HG03354 (cell line): ENCODE data around the gene TBX18.
A peak's percentile ranks its signal among the peaks of the same experiment; 100 is the strongest.

Experiments used
- ATAC-seq: cut with Tn5 transposase; IDR thresholded peaks from one replicate; pipeline ENCODE4 v1.9.1; 2021; ENCODE audit warnings: mild to moderate bottlenecking; ENCODE audit not compliant: unreplicated experiment, poor library complexity, severe bottlenecking

Gene TBX18

DNA sequence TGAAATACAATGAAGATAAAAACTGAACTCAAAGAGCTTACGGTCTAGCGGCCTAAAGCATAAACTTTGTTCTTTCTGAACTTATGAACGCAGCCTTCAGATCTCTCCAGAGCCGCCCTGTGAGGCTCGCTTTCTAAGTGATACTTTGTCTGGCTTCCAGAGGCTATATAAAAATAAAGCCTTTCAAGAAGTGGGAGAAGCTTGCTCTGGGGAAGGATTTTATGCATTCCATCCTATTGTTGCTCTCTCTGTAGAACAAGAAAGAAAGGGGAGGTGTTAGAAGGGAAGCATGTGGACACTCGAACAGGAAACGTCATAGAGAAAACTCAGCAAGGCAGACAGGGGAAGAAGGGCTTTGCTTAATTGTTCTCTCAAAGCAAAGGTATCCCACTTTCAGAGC lies 77.0 kb downstream of the TBX18 start:
- ATAC-seq, result no peak

- ATAC-seq, result peak; percentile 76
Observed at GRCh38 chr6:84685983-84686584, 78.3 kb downstream of the TBX18 start.

DNA sequence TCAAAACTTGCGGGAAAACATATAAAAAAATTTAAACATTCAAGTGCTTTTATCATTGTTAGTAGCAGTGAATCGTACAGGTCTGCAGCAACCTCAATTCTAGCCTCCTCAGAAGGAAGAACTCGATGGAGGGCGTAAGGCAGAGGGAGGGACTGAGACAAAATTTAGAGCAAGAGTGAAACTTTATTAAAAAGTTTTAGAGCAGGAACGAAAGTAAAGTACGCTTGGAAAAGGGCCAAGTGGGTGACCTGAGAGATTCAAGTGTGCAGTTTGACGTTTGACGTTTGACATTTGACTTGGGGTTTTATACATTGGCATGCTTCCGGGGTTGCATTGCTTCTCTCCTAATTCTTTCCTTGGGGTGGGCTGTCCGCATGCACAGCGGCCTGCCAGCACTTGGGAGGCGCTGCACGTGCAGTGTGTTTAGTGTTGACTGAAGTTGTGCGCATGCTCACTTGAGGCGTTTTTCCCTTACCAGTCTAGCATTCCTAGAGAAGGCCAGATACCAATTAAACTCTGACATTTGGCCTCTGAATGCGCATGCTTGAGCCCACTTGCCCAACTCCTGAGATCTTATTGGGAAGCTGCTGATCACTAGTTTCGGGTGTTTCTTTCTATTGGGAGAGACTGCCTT lies 82.6 kb downstream of the TBX18 start:
- no peak for ATAC-seq

GRCh38 chr6:84675651-84676050 lies 88.7 kb downstream of the TBX18 start:
- ATAC-seq, result no peak

DNA sequence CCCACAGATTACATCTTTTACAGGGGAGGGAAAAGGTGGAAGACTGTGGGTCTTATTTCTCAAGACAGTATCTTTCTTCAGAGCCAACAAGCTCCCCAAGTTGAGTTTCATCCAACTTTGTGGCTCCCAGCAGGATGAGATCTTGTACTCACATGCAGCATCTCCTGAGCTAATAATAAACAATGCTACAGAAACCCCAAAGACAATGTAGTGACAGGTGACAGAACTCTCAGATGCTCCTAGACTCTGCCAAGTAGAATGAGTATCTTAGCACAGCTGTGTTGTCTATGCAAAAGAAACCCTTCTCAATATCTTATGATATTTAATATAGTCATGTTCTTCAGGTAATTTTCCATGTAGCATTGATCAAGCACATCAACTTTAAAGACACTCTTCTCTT lies 90.0 kb downstream of the TBX18 start:
- ATAC-seq, result no peak

DNA sequence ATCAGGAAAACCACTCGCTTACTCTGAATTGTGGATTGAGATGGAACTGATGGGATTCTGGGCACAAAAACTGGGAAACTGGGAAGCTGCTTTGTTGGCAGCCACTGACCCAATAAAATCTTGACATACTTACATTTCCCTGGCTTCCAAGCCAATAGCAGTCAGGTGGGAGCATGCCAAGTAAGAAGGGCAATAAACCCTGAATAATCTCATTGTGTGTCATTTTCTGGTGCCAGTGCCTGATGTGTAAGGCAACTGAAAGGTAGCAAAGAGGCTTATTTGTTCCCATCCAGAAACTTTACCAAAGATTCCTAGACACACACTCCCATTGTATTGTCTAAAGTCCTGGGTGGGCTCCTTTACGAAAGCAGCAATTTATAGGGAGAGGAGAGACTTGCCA lies 93.2 kb downstream of the TBX18 start:
- ATAC-seq, result no peak

DNA sequence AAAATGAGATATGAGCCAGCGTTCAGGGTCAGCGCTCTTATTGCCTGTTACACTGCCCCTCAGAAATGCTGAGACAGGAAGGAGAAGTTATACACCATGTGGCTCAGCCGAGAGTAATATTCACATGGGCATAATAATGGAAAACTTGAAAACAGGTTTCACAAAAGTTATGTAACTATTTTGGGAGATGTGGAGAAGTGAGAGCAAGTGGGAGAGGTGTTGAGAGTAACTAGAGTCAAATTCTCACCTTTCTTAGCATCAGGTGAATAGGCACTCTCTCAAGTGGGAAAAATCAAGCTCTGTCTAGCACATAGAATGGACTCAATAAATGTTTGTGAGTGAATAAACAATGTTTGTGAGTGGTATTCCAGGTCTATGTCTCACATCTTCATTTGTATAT lies 94.5 kb downstream of the TBX18 start:
- ATAC-seq, result no peak

- no peak for ATAC-seq
Observed at GRCh38 chr6:84667252-84668213, 96.9 kb downstream of the TBX18 start.

- no peak for ATAC-seq
Observed at GRCh38 chr6:84665401-84665800, 99.0 kb downstream of the TBX18 start.

DNA sequence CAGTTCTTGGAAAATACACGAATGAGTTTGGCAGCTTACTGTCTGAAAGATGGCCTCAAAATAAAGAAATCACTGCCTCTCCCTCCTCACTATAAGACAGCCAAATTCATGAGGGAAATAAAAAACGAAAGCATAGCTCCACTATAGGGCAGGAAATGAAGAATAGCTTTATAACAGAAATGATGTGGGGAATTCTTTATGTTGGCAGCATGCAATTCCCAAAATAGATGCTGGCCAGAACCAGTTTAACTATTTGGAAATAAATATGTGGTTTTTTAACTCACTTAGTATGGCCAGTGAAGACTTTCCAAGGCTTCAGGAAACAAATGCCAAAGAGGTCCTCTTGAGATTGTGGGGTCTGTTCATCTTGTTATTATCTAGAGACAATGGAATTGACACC lies 100.5 kb downstream of the TBX18 start:
- no peak for ATAC-seq

DNA sequence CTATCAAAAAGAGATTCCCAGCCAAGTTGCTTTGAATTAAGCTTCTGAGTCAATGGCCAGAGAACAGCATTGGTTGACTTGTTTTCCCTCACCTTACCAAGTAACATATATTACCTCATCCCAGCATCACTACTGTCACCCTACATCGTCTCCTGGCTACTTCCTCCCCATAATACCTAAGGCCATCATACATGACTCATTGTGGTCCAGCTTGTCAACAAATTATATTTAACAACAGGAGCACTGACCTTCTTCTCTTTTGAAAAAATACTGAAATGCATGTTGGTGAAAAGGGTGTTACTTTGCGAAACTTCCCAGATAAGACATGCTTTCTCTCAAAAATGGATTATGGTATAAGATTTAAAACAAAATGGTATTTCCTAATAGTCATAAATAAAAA lies 106.9 kb downstream of the TBX18 start:
- no peak for ATAC-seq

DNA sequence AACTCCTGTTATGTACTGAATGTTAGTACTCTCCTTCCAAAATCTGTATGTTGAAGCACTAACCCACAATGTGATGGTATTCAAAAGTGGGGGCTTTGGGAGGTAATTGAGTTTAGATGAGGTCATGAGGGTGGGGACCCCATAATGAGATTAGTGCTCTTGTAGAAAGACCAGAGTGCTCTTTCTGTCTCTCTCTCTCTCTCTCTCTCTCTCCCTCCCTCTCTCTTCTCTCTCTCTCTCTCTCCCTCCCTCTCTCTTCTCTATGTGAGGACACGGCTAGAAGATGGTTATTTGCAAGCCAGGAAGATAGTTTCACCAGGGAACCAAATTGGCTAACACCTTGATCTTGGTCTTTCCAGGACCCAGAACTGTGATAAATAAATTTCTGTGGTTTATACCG lies 107.4 kb downstream of the TBX18 start:
- no peak for ATAC-seq

- no peak for ATAC-seq
Observed at GRCh38 chr6:84653027-84653551, 111.3 kb downstream of the TBX18 start.

DNA sequence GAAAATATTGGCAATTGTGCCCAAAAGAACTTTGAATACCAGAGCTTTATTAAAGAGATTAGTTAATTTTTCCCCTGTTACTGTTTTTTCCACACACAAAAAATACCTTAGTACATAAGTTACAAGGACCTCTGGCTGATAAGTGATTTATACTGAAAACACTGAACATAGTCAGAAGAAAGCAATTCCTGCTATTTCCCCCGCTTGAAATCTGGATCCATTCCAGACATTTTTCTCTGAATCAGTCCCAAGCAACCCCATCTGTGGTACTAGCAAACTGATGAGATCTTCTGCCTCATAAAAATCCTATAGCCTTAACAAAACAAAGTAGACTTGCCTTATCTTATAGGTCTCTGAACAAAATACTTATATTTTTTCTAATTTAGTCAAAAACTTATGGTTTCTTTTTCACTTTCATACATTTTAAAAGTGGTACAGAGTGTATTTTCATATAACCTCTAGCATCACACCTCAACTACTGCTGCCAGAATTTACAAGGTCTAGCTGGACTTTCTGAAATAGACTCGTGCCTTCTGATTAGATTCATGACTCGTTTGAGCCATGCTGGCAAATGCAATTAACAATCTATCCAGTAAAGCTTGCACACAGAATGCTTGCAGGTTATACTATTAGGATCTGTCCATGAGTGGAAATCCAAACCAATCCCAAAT lies 111.9 kb downstream of the TBX18 start:
- ATAC-seq, result no peak

- ATAC-seq, result no peak
Observed at GRCh38 chr6:84651583-84651982, 112.8 kb downstream of the TBX18 start.

DNA sequence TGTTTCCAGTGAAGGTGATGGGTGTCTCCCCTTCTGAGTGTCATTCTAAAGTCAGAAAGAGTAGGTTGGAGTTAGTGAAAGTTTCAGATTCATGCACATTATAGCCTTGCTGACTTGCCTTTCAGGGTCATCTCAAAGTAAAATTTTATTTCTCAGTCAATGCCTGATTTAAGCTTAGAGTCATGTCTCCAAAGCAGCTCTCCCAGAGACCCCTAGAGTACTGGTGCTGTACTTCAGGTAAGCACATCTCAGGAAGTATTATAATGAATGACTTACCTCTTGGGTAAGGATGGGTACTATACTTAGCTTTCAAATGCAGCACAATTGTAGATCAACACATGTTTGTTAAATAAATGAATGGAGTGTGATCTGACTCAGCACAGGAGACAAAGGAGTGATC lies 116.0 kb downstream of the TBX18 start:
- no peak for ATAC-seq

DNA sequence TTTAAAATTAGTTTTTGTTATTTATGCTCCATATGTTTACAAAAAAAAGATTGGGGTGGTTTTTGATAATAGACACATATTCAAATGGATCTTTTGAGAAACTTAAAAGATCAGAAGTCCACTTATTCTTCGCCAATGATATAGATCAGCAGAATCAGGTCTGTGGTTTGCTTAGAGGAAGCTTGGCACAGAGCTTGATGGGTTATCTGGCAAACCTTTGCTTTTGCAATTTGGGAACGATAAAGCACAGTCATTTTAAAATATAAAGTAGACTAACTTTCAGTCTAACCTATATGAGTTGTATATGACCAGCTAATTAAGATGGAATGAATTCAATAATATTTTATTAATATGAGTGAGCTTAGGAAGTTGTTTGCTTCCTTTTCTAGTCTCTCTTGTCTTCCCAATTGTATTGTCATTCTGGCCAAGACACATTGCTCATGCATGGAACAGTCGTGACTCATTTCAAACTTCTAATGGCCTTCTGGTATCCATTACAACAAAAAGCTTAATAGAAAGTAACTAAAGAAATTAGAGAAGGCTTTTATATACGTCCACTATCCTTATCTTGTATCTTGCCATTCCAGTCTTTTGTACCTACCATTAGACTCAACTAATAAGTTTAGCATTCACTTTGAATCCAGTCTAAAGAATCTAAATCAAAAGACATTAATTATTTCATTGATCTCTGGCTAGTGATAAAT lies 118.7 kb downstream of the TBX18 start:
- no peak for ATAC-seq

GRCh38 chr6:84645000-84645399 lies 119.4 kb downstream of the TBX18 start:
- ATAC-seq, result no peak

GRCh38 chr6:84643778-84644177 lies 120.6 kb downstream of the TBX18 start:
- no peak for ATAC-seq
